Camera-type eye (tissue), 1 donor: ENCODE measurements around the gene ENDOU. TPM values are rescaled to one million over a fixed set of nuclear protein-coding genes. Genes with fewer than 3 reads are reported as not detected.

Experiments used
- total RNA-seq: library from RNA; depleted of rRNA; stranded (reverse); fragments of >200 nt; gene quantifications from one replicate; pipeline ENCODE4 v1.2.3, GENCODE V29; 2014

Gene ENDOU, protein sequence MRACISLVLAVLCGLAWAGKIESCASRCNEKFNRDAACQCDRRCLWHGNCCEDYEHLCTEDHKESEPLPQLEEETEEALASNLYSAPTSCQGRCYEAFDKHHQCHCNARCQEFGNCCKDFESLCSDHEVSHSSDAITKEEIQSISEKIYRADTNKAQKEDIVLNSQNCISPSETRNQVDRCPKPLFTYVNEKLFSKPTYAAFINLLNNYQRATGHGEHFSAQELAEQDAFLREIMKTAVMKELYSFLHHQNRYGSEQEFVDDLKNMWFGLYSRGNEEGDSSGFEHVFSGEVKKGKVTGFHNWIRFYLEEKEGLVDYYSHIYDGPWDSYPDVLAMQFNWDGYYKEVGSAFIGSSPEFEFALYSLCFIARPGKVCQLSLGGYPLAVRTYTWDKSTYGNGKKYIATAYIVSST
- 1.4 TPM for total RNA-seq

DNA sequence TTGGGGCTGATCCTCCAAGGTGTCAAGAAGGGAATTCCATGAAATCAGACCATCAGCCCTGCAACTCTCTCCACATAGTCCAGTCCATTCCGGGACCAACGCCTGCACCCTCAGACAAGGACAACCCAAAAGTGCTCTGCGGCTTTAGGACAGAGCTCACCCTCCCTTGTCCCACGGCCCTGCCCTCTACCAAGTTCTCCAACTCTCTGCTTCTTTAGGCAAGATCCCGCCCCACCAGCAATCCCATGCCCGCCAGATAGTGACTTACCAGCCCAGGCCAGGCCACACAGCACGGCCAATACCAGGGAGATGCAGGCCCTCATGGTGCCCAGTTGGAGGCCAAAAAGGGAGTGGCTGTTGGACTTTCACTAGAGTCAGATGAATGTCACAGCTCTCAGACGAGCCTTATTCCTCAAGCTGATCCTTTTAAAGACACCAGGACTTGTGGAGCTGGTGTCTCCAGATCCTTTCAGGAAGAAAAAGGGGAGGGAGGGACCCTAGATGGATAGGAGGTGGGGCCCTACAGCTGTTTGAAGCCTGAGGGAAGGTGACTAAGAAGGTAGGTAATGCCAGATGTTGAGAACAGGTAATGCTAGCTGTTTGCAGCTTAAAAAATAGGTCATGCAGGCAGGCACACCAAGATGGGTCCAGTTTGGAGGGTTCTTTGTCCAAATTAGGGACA lies at the start of gene ENDOU:
ENDOU (minus strand) TSS at position 400 of the 682 bp plus-strand sequence; CDS start at position 323, 77 bp downstream.

DNA sequence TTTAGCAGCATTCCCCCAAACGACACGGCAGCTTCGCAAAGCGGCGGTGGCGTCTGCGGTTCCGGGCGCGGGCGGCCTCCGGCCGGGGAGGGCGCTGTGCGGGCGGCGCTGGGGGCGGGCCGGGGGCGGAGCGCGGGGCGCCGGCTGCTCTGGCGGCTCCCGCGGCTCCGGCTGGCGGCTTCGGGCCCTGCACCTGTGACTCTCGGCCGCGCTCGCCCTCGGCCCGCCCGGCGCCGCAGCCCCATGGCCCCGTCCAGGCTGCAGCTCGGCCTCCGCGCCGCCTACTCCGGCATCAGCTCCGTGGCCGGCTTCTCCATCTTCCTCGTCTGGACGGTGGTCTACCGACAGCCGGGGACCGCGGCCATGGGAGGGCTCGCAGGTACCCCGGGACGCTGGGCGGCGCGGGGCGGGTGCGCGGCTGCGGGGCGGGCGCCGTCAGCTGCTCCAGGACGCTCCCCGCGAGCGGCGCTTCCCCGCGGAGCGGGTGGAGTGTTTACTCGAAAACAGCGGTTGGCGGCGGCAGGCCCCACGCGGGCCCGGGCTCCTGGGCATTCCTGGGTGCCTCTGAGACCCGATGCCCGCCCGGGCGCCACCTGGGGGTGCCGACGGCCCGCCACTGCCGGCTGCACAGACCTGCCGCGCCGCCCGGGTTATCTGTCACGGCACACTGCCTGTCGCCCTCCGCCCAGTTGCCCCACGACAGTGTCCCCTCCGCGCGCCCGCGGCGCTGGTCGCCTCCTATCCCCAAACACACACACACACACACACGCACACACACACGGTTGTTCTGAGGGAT lies 48.0 kb upstream of the ENDOU start, which contains the start of gene SLC48A1:
SLC48A1 (plus strand) TSS at position 177 of the 796 bp plus-strand sequence; CDS start at position 244, 67 bp downstream.

DNA sequence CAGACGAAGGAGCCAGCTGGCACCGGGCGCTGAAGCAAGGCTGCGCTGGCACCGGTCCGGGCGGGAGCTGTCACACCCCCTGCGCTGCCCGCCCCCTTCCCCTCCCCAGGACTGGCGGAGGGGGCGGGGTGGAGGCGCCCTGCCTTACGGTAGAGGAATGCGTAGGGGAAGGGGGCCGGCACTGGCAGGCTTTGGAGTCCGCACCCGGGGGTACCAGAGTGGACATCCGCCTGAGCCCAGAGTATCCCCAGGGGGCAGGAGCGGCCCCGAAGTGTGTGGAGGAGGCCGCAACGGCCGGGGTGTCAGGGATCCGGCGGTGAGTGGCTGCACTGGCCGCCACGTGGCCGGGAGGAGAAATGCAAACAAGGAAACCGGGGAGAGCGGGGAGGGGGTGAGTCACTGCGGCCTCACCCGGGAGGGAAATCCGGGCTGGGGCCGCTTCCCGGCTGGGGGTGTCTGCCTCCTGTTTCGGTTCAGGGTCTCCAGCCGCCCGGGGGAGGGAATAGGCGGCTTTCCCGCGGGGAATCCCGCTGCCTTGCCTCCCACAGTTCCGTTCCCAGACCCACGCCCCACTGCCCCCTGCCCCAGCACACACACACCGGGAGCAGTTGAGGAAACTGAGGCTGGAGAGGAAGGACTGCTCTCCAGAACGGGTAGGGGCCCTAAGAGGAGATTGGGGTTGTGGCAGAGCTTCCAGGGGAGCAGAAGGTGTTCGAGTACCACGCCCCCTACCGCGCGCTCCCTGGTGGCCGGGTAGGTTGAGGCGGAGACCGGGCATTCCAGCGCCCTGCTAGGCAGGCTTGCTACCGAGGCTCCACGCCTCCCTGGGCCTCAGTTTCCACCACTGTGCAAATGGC lies 33.8 kb upstream of the ENDOU start, which contains the start of gene RAPGEF3:
RAPGEF3 (minus strand) TSS at position 47 of the 857 bp plus-strand sequence. CDS start 324 bp downstream, outside the sequence.

DNA sequence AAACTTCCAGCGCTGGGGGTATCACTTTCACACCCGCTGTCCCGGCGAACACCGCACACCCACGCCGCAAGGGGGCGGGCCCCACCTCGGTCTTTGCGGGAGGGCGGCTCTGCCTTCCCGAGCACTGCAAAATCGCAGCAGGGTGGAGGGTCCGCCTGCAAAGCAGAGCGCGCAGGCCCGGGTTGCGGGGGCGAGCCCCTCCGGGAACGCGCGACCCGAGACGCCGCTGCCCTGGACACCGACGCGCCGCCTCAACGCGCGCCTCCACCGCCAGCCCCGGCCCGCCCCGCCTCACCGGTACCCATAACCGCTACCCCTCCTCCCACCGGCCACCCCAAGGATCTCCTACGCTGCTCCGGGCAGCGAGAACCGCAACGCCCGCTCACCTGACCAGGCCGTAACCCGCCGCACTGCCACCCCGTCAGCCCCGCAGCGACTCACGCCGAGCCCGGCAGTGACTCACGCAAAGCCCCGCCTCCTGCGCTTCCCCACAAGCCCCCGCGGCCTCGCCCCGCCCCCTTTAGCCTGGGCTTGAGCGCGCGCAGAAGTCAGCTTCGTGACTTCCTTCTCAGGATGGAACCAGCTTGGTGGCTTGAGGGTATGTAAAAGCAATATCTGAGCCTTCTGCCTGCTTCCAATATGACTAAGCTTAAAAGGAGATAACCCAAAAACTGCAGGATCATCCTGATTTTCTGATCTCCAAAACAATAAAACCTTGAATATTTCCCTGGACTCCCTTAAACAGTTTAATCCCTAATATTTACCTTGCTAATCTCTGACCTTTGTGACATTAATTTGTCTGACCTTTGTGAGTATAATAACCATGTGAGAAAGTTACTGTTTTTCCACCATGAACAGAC lies 19.5 kb downstream of the ENDOU start, which contains the start of gene RPAP3:
RPAP3 (minus strand) TSS at position 465 of the 860 bp plus-strand sequence. CDS start 3,190 bp downstream, outside the sequence.

Other genes with a start within 250 kb of the ENDOU start
- 29.0 TPM for gene RPAP3, start 19.5 kb downstream of the ENDOU start, total RNA-seq
- gene RAPGEF3, start 33.4 kb upstream of the ENDOU start, total RNA-seq: 13.6 TPM
- gene SLC48A1, start 47.7 kb upstream of the ENDOU start, total RNA-seq: 17.2 TPM
- 35.2 TPM for gene HDAC7, start 94.4 kb upstream of the ENDOU start, total RNA-seq
- gene VDR, start 179.5 kb upstream of the ENDOU start, total RNA-seq: 0.88 TPM
- gene TMEM106C, start 238.1 kb upstream of the ENDOU start, total RNA-seq: 108 TPM